ENCODE measurements around the gene CHRDL2. TPM values are rescaled to one million over a fixed set of nuclear protein-coding genes. Genes with fewer than 3 reads are reported as not detected.

CHRDL2 gene
- total and polyA plus RNA-seq, 2 of the 13 experiments (the other 11 are each of a cell fraction or from before 2014, with no cell fraction given), result 0.04 TPM; not detected in 1

DNA sequence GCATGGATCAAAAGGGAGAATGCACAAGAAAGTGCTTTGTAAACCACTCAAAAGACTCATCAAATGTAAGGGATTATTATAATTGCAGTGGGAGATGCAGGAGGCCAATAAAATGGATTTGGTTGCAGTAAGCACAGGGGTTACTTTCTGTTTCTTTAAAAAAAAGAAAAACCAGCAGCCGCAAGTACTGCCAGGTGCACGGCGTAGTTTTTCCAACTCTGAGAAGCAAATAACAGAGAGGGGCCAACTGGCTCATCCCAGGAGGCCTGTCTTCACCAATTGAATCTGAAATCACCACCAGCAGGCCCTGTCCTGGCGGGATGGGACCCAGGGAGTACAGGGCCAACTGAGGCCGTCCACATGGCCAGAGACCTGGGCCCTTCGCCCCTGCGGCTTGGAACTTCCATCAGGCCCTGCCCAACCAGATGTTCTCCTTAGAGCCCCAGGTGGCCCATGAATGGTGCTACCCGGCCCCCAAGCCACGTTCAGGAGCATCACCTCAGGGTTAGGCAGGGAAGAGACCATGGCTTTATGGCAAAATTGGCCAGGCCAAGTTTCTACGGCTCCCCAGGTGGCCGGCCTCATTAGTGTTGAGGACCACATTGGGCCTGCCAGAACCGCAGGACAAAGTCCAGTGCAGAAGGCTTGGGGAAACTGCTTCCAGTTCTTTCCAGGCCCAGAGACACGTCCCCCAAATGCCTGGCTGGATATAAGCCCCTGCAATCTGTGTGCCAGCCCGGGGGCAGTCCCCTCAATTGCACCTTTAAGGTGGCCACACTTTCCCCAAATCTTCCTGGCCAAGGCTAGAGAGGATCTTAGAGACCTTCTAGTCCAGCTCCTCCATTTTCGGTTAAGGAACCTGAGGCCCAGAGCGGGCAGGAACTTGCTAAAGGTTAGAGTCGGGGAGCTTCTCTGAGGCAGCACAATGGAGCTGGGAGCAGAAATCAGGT lies 61.7 kb downstream of the CHRDL2 start (continued):
- TF ChIP-seq, protein P1, sequence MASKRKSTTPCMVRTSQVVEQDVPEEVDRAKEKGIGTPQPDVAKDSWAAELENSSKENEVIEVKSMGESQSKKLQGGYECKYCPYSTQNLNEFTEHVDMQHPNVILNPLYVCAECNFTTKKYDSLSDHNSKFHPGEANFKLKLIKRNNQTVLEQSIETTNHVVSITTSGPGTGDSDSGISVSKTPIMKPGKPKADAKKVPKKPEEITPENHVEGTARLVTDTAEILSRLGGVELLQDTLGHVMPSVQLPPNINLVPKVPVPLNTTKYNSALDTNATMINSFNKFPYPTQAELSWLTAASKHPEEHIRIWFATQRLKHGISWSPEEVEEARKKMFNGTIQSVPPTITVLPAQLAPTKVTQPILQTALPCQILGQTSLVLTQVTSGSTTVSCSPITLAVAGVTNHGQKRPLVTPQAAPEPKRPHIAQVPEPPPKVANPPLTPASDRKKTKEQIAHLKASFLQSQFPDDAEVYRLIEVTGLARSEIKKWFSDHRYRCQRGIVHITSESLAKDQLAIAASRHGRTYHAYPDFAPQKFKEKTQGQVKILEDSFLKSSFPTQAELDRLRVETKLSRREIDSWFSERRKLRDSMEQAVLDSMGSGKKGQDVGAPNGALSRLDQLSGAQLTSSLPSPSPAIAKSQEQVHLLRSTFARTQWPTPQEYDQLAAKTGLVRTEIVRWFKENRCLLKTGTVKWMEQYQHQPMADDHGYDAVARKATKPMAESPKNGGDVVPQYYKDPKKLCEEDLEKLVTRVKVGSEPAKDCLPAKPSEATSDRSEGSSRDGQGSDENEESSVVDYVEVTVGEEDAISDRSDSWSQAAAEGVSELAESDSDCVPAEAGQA (IDR thresholded peaks at IDR 0.05; ENCODE audit: low read depth), result no peak
- TF ChIP-seq, protein P1 (CRISPR knock-in tag; IDR thresholded peaks at IDR 0.05; ENCODE audit: borderline replicate concordance), result no peak
- TF ChIP-seq ZNF180 (CRISPR knock-in tag; IDR thresholded peaks at IDR 0.05; ENCODE audit: borderline replicate concordance, low read depth), result no peak
- TF ChIP-seq RXRB (CRISPR knock-in tag; IDR thresholded peaks at IDR 0.05; ENCODE audit: borderline replicate concordance), result no peak
- TF ChIP-seq MBNL3 (CRISPR knock-in tag; conservative IDR thresholded peaks at IDR 0.05), result no peak
- no peak for TF ChIP-seq SP2 (CRISPR knock-in tag; IDR thresholded peaks at IDR 0.05)
- no peak for TF ChIP-seq FOSL2 (CRISPR knock-in tag; IDR thresholded peaks at IDR 0.05)
- no peak for TF ChIP-seq ZNF672 (CRISPR knock-in tag; IDR thresholded peaks at IDR 0.05)
- no peak for TF ChIP-seq RFX3 (CRISPR knock-in tag; IDR thresholded peaks at IDR 0.05)
